ENCODE results near the gene MAK.

DNA sequence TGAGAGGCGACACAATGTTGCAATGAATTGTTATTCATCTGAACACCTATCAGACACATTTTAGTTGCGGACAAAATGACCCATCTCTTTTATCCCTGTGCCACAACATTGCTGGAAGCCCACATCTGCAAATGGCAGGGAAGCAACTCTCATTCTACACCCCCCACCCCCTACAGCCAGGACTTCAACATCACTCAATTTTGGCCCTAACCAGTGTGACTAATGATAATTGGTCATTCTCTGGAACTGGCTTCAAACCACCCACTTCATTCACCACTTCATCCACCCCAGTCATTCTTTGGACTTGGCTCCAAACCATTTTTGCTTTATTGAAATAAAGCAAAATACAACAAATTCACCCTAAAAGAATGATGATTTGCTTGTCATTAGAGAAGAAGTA lies 42.0 kb upstream of the MAK start:
- TF ChIP-seq, protein P1, sequence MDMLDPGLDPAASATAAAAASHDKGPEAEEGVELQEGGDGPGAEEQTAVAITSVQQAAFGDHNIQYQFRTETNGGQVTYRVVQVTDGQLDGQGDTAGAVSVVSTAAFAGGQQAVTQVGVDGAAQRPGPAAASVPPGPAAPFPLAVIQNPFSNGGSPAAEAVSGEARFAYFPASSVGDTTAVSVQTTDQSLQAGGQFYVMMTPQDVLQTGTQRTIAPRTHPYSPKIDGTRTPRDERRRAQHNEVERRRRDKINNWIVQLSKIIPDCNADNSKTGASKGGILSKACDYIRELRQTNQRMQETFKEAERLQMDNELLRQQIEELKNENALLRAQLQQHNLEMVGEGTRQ (IDR thresholded peaks at IDR 0.05; ENCODE audit: low read depth, low read length) = no peak
- TF ChIP-seq, protein P1 (CRISPR knock-in tag; IDR thresholded peaks at IDR 0.05; ENCODE audit: borderline replicate concordance) = no peak
- TF ChIP-seq, protein P2, sequence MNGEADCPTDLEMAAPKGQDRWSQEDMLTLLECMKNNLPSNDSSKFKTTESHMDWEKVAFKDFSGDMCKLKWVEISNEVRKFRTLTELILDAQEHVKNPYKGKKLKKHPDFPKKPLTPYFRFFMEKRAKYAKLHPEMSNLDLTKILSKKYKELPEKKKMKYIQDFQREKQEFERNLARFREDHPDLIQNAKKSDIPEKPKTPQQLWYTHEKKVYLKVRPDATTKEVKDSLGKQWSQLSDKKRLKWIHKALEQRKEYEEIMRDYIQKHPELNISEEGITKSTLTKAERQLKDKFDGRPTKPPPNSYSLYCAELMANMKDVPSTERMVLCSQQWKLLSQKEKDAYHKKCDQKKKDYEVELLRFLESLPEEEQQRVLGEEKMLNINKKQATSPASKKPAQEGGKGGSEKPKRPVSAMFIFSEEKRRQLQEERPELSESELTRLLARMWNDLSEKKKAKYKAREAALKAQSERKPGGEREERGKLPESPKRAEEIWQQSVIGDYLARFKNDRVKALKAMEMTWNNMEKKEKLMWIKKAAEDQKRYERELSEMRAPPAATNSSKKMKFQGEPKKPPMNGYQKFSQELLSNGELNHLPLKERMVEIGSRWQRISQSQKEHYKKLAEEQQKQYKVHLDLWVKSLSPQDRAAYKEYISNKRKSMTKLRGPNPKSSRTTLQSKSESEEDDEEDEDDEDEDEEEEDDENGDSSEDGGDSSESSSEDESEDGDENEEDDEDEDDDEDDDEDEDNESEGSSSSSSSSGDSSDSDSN (CRISPR knock-in tag; IDR thresholded peaks at IDR 0.05) = no peak
- TF ChIP-seq PTBP1 (IDR thresholded peaks at IDR 0.05; ENCODE audit: low read depth, low read length, poor library complexity, severe bottlenecking) (no peak), RXRA (CRISPR knock-in tag; IDR thresholded peaks at IDR 0.05) (no peak), SMAD1 (CRISPR knock-in tag; IDR thresholded peaks at IDR 0.05; ENCODE audit: borderline replicate concordance, low read depth) (no peak)
- TF ChIP-seq, protein P3, sequence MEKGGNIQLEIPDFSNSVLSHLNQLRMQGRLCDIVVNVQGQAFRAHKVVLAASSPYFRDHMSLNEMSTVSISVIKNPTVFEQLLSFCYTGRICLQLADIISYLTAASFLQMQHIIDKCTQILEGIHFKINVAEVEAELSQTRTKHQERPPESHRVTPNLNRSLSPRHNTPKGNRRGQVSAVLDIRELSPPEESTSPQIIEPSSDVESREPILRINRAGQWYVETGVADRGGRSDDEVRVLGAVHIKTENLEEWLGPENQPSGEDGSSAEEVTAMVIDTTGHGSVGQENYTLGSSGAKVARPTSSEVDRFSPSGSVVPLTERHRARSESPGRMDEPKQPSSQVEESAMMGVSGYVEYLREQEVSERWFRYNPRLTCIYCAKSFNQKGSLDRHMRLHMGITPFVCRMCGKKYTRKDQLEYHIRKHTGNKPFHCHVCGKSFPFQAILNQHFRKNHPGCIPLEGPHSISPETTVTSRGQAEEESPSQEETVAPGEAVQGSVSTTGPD (CRISPR knock-in tag; IDR thresholded peaks at IDR 0.05) = no peak
